Progenitor cell of endocrine pancreas (in vitro differentiated cells): Measurements from ENCODE around the gene ATL2. TPM values are rescaled to one million over a fixed set of nuclear protein-coding genes. Genes with fewer than 3 reads are reported as not detected.

ENCODE experiments used
- DNase-seq: peaks from one replicate; pipeline ENCODE4 v3.0.0; 2021; ENCODE audit warnings: low spot score; ENCODE audit not compliant: unreplicated experiment
- H3K27ac Mint-ChIP-seq: 2 replicates; pipeline ENCODE4 v1.8.0; 2021; ENCODE audit warnings: mild to moderate bottlenecking, moderate library complexity, mixed read lengths
- H3K27me3 Mint-ChIP-seq: 2 replicates; pipeline ENCODE4 v1.8.0; 2021; ENCODE audit warnings: mixed read lengths
- H3K36me3 Mint-ChIP-seq: 2 replicates; pipeline ENCODE4 v1.8.0; 2022; ENCODE audit warnings: mixed read lengths; ENCODE audit not compliant: insufficient read depth
- H3K4me1 Mint-ChIP-seq: 2 replicates; pipeline ENCODE4 v1.8.0; 2021; ENCODE audit warnings: low read depth, mixed read lengths
- H3K4me3 Mint-ChIP-seq: 2 replicates; pipeline ENCODE4 v1.8.0; 2021; ENCODE audit warnings: low read depth, mild to moderate bottlenecking, moderate library complexity, mixed read lengths
- H3K9me3 Mint-ChIP-seq: 2 replicates; pipeline ENCODE4 v1.8.0; 2021; ENCODE audit warnings: low read depth, mixed read lengths
- CTCF ChIP-seq: fragments of 200-600 bp; sonication (generic); IDR thresholded peaks from one replicate; pipeline ENCODE4 v1.5.0; 2021; ENCODE audit warnings: antibody characterized with exemption, mild to moderate bottlenecking; ENCODE audit not compliant: unreplicated experiment
- total RNA-seq: library from RNA; stranded (reverse); gene quantifications from 2 replicates; pipeline ENCODE4 v1.2.1, GENCODE V29; 2021

ATL2 gene
- total RNA-seq, 1 donor from 2014 or later, result 56.0 TPM

- no peak overlapping the region for H3K4me3 Mint-ChIP-seq
- no peak for TF ChIP-seq CTCF
- peaks cover 7% of the 10 kb centered on the region for H3K9me3 Mint-ChIP-seq
- no peaks in the 10 kb centered on the region for H3K36me3 Mint-ChIP-seq
- DNase-seq, result no peak
- H3K27ac Mint-ChIP-seq, result no peak overlapping the region
- no peaks in the 10 kb centered on the region for H3K27me3 Mint-ChIP-seq
- H3K4me1 Mint-ChIP-seq, result no peaks in the 10 kb centered on the region
Measured at GRCh38 chr2:38398739-38399138, 21.7 kb upstream of the ATL2 start.

GRCh38 chr2:38394903-38395341 is 17.8 kb upstream of the ATL2 start:
- H3K36me3 Mint-ChIP-seq, result no peaks in the 10 kb centered on the region
- no peak overlapping the region for H3K4me3 Mint-ChIP-seq
- TF ChIP-seq CTCF, result no peak
- DNase-seq, result no peak
- no peak overlapping the region for H3K27ac Mint-ChIP-seq
- H3K9me3 Mint-ChIP-seq, result peaks cover 3% of the 10 kb centered on the region
- H3K4me1 Mint-ChIP-seq, result no peaks in the 10 kb centered on the region
- peaks cover 6% of the 10 kb centered on the region for H3K27me3 Mint-ChIP-seq

DNA sequence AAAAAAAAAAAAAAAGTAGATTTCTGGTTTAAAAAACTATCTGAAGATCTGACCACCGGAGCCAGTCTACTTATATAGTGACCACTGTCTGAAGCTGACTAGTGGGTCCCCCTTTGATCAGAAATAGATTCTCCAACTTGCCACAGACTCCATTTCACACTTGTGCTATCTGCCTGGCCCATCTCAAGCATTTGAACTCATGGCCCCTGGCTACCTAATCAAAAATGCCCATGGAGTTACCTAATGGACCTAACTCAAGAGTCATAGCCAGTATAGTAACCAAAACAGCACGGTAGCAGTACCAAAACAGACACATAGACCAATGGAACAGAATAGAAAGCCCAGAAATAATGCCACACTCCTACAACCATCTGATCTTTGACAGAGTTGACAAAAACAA is 17.0 kb upstream of the ATL2 start:
- H3K9me3 Mint-ChIP-seq, result peaks cover 3% of the 10 kb centered on the region
- no peak overlapping the region for H3K4me3 Mint-ChIP-seq
- DNase-seq, result no peak
- no peak for TF ChIP-seq CTCF
- no peaks in the 10 kb centered on the region for H3K4me1 Mint-ChIP-seq
- H3K36me3 Mint-ChIP-seq, result no peaks in the 10 kb centered on the region
- H3K27me3 Mint-ChIP-seq, result peaks cover 6% of the 10 kb centered on the region
- no peak overlapping the region for H3K27ac Mint-ChIP-seq

GRCh38 chr2:38390947-38391346 is 13.9 kb upstream of the ATL2 start:
- TF ChIP-seq CTCF, result no peak
- no peaks in the 10 kb centered on the region for H3K4me1 Mint-ChIP-seq
- H3K36me3 Mint-ChIP-seq, result no peaks in the 10 kb centered on the region
- no peak overlapping the region for H3K4me3 Mint-ChIP-seq
- H3K27ac Mint-ChIP-seq, result no peak overlapping the region
- no peaks in the 10 kb centered on the region for H3K9me3 Mint-ChIP-seq
- peaks cover 6% of the 10 kb centered on the region for H3K27me3 Mint-ChIP-seq
- no peak for DNase-seq

- peaks cover 1% of the 10 kb centered on the region for H3K4me1 Mint-ChIP-seq
- no peak overlapping the region for H3K27ac Mint-ChIP-seq
- TF ChIP-seq CTCF, result no peak
- no peaks in the 10 kb centered on the region for H3K9me3 Mint-ChIP-seq
- H3K4me3 Mint-ChIP-seq, result no peak overlapping the region
- H3K27me3 Mint-ChIP-seq, result peaks cover 6% of the 10 kb centered on the region
- no peaks in the 10 kb centered on the region for H3K36me3 Mint-ChIP-seq
- no peak for DNase-seq
Measured at GRCh38 chr2:38387887-38388286, 10.8 kb upstream of the ATL2 start.
